ENCODE results near the gene PPIE.

DNA sequence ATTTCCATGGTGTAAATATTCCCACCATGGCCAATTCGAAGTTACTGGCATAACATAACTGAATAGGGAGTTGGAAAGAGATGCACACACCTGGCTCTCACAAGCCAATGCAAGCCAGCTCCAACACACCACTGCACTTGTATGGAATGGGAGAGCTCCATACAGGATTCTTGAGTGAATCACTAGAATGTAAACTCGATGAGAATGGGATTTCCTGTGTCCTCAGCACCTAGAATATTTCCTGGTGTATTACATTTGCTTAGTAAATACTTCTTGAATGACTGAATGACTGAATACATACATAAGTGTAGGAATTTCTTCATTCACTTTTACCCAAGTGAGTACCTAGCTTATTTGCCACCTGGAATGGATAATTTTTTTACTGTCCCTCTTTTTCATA is 16.2 kb upstream of the PPIE start:
- TF ChIP-seq, protein P1, sequence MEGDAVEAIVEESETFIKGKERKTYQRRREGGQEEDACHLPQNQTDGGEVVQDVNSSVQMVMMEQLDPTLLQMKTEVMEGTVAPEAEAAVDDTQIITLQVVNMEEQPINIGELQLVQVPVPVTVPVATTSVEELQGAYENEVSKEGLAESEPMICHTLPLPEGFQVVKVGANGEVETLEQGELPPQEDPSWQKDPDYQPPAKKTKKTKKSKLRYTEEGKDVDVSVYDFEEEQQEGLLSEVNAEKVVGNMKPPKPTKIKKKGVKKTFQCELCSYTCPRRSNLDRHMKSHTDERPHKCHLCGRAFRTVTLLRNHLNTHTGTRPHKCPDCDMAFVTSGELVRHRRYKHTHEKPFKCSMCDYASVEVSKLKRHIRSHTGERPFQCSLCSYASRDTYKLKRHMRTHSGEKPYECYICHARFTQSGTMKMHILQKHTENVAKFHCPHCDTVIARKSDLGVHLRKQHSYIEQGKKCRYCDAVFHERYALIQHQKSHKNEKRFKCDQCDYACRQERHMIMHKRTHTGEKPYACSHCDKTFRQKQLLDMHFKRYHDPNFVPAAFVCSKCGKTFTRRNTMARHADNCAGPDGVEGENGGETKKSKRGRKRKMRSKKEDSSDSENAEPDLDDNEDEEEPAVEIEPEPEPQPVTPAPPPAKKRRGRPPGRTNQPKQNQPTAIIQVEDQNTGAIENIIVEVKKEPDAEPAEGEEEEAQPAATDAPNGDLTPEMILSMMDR (conservative IDR thresholded peaks at IDR 0.05; ENCODE audit: low read depth, low read length) = no peak
- no peak for TF ChIP-seq EZH2 (IDR thresholded peaks at IDR 0.05; ENCODE audit: borderline replicate concordance, low read depth, low read length, poor library complexity, severe bottlenecking)
